NCI-H2196 (cell line): ENCODE results near the gene CLEC3B.
"Not testable (repeated sequence)": the region's sequence is repeated elsewhere in the genome, so short reads cannot be mapped to it uniquely, and the experiment has no call there.

Experiments
- DNase-seq: peaks from one replicate; lab custom pipeline; 2025; ENCODE audit not compliant: unreplicated experiment; lab: John Stamatoyannopoulos, UW

Gene CLEC3B, protein sequence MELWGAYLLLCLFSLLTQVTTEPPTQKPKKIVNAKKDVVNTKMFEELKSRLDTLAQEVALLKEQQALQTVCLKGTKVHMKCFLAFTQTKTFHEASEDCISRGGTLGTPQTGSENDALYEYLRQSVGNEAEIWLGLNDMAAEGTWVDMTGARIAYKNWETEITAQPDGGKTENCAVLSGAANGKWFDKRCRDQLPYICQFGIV

DNA sequence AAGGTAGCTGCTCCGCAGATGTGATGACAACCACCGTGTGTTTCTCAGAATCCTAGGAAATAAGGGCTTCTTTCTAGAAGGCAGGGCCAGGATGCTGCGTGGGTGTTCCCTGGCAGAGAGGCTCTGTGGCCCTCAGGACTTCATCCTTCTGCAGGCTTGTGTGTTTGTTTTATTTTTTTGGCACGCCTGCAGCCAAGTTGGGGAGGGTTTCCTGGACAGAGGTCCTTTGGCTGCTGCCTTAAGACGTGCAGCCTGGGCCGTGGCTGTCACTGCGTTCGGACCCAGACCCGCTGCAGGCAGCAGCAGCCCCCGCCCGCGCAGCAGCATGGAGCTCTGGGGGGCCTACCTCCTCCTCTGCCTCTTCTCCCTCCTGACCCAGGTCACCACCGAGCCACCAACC, at the start of gene CLEC3B:
Gene CLEC3B (plus strand): TSS at position 266 of the 400 bp plus-strand sequence. CDS start 60 bp downstream, at position 326.
- DNase-seq = no peak

GRCh38 chr3:44981220-44981619, 44.9 kb upstream of the CLEC3B start:
- no peak for DNase-seq

GRCh38 chr3:44981751-44982150, 44.4 kb upstream of the CLEC3B start:
- no peak for DNase-seq

- no peak for DNase-seq
Measured at GRCh38 chr3:44982817-44983216, 43.3 kb upstream of the CLEC3B start.

GRCh38 chr3:44983484-44983941, 42.6 kb upstream of the CLEC3B start:
- no peak for DNase-seq

- no peak for DNase-seq
Measured at GRCh38 chr3:44984335-44984734, 41.8 kb upstream of the CLEC3B start.

DNA sequence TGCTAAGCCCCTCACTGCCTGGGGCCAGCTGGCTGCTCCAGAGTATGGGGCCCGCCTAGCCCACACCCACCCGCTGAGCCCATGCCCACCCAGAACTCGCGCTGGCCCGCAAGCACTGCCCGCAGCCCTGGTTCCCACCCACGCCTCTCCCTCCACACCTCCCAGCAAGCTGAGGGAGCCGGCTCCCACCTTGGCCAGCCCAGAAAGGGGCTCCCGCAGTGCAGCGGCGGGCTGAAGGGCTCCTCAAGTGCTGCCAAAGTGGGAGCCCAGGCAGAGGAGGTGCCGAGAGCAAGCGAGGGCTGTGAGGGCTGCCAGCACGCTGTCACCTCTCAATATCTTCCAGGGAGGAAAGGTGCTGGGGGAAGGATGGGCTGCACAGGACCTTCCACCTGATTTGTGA, 39.8 kb upstream of the CLEC3B start:
- DNase-seq = not testable (repeated sequence)

DNA sequence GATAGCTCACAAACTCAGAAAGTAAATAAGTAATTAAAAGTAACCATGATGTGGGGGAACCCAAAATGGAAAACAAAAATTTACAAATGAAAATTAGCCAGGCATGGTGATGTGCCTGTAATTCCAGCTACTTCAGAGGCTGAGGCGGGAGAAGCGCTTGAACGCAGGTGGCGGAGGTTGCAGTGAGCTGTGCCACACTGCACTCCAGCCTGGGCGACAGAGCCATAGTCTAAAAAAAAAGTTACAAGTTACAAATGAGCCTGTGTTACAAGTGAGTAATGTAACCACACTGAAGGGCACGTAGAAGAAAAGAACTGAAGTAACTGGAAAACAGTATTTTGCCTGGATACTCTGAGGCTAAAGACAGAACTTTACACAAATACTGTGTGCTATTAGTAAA, 38.8 kb upstream of the CLEC3B start:
- DNase-seq = no peak

GRCh38 chr3:44988073-44988472, 38.0 kb upstream of the CLEC3B start:
- no peak for DNase-seq

GRCh38 chr3:44989141-44989540, 37.0 kb upstream of the CLEC3B start:
- DNase-seq = no peak

GRCh38 chr3:44989636-44990373, 36.3 kb upstream of the CLEC3B start:
- no peak for DNase-seq

- no peak for DNase-seq
Measured at GRCh38 chr3:44991326-44991725, 34.8 kb upstream of the CLEC3B start.

- no peak for DNase-seq
Measured at GRCh38 chr3:44992555-44993470, 33.3 kb upstream of the CLEC3B start.

DNA sequence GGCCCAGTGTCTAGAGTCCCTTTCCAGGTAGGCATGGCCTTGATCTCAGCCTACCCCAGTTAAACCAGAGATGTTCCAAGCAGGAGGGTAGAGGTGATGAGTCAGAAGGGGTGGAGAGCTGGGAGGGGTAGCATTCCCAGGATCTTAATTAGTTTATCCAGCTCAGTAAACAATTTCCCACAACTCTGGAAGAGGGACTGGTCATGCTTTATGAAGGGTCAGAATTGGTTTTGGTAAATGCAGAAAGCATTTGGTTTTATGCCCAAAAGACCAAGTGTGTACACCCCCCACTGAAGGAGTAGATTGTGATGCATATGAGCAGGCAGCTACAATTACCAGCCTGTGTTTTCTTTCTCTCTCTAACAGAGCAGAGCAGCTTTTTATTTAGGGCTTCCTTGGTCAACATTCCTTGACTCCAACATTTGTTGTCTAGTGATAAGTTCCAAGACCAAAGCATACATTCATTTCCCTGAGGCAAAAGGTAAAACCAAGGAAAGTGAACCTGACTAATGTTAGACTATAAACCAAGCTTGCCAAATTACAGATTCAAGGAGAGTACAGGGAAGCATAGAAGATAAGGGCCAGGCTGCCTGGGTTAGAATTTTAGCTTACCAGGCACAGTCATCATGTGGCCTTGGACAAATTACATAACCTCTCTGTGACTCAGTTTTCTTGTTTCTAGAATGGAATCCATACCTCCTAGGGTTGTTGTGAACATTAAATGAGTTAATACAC, 32.5 kb upstream of the CLEC3B start:
- no peak for DNase-seq

DNA sequence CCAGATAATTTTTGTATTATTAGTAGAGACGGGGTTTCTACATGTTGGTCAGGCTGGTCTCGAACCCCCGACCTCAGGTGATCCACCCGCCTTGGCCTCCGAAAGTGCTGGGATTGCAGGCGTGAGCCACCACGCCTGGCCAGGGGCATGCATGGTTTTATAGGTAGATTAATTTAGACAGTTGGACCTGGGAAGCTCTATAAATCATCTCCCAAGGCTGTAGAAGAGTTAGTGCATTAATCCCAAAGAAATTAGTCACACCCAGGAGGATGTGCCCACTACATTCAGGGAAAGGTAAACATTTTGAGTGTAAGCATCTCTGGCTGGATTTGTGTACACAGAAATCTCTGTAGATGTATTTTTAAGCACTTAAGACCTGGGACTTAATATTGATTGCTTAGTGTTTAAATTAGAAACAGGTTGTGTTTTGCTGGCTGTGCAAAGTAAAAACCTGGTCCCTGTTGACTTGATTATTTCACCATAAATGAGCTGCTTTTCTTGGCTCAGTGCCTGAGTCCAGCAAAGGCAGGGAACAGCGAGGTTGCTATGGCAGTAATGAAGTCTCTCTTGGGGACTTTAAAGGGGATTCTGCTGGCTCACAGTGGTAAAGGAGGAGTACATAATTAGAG, 30.8 kb upstream of the CLEC3B start:
- DNase-seq = peak; percentile 3

- DNase-seq = no peak
Measured at GRCh38 chr3:44996556-44996969, 29.5 kb upstream of the CLEC3B start.

- peak; percentile 5 for DNase-seq
Measured at GRCh38 chr3:44999782-45000181, 26.3 kb upstream of the CLEC3B start.

GRCh38 chr3:45000823-45001222, 25.3 kb upstream of the CLEC3B start:
- DNase-seq = no peak

- no peak for DNase-seq
Measured at GRCh38 chr3:45001738-45002137, 24.4 kb upstream of the CLEC3B start.

DNA sequence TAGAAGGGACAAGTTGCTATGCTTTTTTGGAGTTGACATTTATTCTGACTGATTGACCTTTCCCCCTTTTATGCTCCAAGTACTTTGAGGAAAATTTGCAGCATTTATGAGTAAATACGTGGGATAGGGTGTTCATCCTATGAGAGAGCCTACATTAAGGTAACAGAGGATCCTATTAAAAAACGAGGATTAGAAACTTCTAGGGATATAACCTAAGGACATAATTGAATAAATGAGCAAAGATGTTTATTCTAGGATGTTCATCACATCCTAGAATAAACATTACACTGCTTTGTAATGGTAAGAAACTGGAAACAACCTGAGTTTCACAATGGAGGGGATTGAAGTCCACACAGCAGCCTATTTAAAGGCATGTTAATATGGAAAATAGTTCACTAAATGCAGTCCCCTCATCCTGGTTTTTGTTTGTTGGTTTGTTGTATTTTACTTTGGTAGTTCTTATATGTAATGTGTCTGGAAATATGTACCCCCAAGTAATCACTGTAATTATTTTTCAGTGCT, 23.9 kb upstream of the CLEC3B start:
- no peak for DNase-seq
